Left lobe of liver (tissue), 2 donors: ENCODE results near the gene CFAP92. TPM values are rescaled to one million over a fixed set of nuclear protein-coding genes. Genes with fewer than 3 reads are reported as not detected.

Experiments used
- ATAC-seq: fragments of 200-7000 bp; cut with Tn5 transposase; one replicate; pipeline ENCODE4 v1.9.1; 2020; ENCODE audit warnings: mild to moderate bottlenecking, moderate library complexity
- DNase-seq: peaks from one replicate; pipeline ENCODE4 v3.0.0-alpha.2; 2020; ENCODE audit warnings: low spot score
- total RNA-seq: library from RNA; stranded (reverse); gene quantifications from one replicate; pipeline ENCODE4 v1.2.1, GENCODE V29; 2021
- donor health status: DM: no; HTN: no; CAD: no; lungs with moderate emphysema.
- donor health status: DM: no; HTN: yes; CAD: no.

The CFAP92 gene
- total RNA-seq, 1 donor from 2014 or later: not detected

DNA sequence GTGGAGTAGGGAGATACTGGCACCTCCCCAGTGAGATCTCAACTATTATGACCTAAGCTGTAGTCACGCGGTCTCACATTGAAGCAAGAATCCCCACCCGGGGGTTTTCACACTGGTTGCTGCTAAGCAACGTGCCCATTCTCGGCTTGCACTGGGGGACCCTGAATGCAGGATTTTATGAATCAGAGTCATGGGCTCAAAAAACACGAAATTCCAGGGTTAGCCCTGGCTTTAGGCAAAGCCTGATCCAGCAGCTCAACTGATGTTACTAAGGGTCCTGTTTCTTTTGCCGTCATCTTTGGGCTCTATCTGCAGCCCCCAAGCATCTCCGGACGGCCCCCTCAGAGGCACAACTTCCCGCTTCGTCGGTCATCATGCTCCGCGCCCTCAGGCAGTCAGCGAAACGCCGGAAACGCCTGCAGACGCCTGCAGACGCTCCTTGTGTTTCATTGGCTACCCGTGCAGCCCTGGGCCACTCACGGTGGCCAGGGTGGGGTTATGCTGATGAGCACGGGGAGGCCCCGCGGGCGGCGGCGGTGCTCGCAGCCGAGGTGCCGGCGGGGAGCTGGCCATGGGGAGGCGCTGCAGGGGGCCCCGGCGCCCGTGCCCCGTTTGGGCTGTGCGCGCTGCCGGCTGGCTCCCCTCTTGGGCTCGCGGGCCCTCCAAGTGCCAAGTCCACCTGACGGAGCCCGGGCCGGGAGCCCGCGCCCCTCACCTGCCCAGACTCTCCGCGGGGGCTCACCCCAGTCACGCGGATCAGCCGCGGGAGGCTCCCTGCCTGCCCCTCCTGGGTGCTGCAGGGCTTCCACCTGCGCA is 33.1 kb upstream of the CFAP92 start:
- DNase-seq: peak; percentile 81
- ATAC-seq: peak; percentile 95

DNA sequence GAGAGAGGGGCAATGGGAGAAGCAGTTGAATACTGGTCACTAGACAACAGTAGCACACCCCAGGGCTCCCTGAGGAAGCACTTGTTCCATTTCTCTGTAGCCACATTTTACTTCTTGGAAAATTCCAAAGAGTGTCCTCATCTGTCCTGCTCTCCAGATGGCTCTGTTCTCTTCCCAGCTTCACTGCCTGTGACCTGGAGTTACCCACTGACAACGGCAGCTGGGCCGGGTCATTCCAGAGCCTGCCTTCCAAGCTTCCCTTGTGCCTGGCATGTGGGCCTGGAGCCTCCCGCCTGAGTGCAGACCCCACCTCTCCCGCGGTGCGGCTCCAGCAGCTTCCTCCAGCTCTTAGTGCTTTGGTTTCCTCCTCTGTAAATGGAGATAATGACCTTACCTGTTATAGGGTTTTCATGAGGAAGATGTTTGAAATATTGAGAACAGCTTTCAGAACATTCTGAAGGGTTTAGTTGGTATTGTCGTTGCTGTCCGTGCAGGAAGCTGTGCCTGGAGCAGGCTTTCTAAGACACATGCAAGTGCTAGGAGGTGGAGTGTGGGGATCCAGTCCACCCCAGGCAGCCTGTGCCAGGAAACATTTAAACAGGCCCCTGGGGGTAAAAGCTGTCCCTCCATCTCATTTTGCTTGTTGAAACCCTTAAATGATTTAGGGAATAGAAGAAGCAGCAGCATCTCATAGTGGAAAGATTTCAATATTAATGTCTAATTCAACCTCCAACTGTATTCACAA is 32.0 kb upstream of the CFAP92 start:
- no peak for DNase-seq
- ATAC-seq: peak; percentile 24

DNA sequence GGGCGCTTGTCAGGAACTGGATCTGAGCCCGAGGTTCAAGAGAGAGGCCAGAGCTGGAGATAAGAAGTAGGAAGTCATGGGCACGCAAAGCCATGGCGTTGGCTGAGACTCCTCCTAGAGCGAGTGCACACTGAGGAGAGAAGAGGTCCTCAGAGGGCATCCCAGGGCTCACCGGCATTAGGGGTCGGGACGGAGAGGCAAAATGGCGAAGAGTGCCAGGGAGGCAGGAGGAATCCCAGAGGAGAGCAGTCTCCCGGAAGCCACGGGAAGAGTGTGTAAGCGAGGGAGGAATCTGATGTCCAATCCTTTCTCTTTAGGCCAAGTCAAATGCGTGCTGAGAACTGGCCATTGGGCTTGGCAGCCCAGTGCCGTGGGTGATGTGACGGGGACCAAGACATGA is 31.2 kb upstream of the CFAP92 start:
- ATAC-seq: no peak
- no peak for DNase-seq

DNA sequence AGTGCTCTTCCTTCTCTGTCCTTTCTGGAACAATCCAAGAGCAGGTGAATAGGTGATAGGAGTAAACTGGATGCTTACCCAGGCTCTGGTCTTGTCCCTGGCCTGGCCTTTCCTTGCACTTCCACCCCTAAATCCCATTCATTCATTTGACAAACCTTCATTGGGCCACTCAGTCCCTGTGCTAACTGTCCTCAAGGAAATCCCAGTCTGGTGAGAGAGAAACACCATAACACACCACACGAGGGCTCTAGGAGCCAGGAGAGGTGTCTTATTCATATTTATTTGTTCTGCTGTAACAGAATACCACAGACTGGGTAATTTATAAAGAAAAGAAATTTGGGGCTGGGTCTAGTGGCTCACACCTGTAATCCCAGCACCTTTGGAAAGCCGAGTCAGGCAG is 30.0 kb upstream of the CFAP92 start:
- peak; percentile 67 for ATAC-seq
- DNase-seq: no peak

DNA sequence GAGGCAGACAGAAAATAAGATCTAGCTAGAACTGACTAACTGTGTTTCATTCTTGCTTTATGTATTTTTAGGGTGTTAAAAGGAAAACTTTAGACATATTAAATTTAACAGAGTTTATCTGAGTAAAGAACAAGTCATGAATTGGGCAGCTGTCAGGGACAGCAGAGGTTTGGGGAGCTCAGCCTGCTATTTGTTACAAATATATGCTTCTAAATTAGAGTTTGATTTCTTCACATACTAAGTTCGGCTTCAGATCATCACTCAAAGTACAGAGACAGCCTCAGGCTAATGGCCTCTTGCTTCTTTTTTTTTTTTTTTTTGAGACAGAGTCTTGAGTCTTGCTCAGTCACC is 29.1 kb upstream of the CFAP92 start:
- ATAC-seq (no peak), DNase-seq (no peak)

DNA sequence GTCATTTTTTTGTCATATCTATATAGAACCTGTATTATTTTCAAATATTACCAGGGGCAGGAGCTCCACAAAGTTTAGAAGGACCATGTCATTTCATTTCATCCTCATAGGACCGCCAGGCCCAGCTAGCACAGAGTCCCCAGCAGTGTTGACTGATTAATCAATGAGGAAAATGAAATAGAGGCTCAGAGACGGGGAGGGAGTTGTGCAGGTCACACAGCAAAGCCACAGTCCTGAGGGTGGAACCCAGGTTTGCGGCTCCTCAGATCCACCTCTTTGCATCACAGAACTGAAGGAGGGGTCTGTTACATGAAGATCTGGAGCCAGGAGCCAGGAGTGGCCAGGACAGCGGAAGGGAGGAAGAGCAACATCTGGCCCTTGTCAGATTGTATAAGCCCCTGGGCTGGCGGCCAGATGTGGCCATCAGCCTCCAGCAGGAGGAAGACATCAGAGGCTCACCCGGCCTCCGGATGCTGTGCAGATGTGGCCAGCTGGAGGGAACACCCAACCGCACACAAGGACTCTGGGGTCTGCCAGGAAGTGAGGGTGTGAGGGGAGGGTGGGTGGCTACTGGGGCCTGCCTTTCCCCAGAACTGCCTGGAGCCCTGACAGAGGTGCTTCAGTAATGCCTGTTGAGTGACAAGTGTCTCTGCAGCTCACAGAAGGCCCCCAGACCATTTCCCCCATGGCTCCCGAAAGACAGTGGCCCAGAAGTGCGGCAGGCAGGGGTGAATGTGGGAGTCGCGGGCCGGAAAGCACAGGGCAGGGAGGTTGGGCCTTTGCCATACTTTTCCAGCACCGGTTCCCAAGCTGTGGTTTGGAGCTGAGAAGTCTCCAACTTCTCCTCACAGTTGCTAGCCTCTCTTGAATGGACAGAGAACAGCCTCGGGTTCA is 28.5 kb upstream of the CFAP92 start:
- no peak for DNase-seq
- ATAC-seq: no peak

DNA sequence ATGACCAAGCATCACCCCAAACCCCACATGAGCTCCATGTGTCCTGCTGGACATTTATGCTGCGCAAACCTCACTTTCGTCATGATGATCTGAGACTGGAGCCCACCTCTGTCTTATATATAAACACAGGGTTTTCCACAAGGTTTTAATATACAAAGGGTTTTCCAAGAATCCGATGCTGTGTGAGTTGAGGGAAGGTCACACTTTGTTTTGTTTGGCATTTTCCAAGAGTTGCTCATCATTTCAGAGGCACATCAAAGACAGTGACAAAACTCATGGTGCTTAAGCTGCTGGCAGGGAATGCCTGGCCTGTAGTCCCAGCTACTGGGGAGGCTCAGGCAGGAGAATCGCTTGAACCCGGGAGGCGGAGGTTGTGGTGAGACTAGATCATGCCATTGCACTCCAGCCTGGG is 27.3 kb upstream of the CFAP92 start:
- no peak for DNase-seq

DNA sequence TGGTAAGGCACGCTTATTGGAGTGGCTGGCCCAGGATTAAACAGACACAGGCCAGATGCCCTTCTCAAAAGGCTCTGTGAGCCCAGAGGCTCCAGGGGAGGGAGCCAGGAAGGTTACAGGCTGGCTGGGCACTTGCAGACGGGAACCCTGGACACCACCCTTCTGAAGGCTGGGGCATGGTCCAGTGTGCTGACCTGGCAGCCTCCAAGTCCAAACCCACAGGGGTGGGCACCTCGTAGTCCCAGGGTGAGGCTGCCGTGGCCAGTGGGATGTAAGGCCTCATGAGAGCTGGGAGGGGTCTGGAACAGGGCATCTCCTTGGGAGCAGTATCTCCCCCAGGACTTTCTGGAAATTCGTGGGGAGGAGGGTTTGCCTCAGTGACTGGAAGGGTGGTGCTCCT is 26.8 kb upstream of the CFAP92 start:
- ATAC-seq (no peak), DNase-seq (no peak)

More for the DNA sequence above, 27.3 kb upstream of the CFAP92 start:
- no peak for ATAC-seq

DNA sequence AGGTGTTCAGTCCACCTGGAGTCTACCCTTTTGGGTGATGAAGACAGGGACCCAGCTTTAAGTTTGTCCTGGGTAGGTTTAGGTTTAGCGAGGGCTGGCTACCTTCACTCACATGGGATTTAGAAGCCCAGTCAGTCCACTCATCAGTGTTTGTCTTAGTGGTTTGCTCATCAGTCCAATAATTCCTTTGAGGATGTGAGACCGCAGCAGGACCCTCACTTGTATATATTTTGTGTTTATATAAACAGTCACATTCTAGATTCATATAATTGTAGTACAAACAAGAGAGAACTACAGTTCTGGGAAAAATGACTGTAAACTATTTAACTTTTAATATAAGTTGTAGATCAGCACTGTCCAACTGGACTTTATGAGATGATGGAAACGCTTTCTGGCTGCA is 25.4 kb upstream of the CFAP92 start:
- no peak for DNase-seq
- ATAC-seq: no peak

DNA sequence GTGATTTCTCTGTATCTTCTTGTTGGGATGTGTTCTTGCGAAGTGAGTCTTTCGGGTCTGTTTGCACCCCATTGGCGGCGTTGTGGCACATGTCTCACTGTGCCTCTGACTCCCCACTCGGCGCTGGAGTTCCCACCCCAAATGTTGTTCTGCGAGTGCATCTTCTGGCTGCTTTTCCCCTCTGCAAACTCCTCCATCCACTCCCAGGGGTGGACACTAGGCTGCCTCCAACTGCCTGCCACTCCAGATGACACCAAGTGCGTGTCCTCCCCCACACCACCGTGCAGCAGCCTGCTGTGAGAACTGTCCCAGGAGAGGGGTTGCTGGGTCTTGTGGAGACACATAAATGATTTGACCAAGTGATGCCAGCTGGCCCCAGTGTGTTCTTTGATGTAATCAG is 24.9 kb upstream of the CFAP92 start:
- DNase-seq (no peak), ATAC-seq (no peak)

DNA sequence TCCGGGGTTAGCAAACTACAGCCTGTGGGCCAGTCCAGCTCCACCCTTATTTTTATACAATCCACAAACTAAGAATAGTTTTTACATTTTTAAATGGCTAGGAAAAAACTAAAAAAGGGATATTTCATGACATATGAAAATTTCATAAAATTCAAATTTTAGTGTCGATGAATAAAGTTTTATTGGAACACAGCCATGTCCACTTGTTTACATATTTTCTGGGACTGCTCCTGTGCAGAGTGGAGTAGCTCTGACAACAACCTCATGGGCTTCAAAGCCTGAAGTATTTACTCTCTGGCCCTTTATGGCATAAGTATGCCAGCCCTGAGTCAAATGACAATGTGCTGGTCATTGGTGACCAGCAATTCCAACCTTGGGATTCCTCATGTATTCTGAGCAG is 24.4 kb upstream of the CFAP92 start:
- ATAC-seq (no peak), DNase-seq (no peak)

DNA sequence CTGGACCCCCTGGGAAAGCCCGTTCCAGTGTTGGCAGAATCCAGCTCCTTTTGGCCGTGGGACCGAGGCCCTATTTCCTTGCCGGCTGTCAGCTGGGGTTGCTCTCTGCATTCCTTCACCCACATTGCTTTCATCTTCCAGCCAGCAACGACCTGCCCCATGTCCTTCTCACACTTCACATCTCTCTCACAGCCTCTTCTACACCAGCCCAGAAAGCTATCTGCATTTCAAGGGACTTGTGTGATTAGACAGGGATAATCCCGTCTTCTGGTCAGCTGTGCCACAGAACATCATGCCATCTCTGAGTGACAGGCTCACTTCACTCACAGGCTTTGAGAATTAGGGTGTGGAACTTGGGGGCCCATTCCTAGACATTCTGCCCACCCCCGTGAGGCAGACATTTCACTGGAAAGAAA is 23.6 kb upstream of the CFAP92 start:
- ATAC-seq (no peak), DNase-seq (no peak)

DNA sequence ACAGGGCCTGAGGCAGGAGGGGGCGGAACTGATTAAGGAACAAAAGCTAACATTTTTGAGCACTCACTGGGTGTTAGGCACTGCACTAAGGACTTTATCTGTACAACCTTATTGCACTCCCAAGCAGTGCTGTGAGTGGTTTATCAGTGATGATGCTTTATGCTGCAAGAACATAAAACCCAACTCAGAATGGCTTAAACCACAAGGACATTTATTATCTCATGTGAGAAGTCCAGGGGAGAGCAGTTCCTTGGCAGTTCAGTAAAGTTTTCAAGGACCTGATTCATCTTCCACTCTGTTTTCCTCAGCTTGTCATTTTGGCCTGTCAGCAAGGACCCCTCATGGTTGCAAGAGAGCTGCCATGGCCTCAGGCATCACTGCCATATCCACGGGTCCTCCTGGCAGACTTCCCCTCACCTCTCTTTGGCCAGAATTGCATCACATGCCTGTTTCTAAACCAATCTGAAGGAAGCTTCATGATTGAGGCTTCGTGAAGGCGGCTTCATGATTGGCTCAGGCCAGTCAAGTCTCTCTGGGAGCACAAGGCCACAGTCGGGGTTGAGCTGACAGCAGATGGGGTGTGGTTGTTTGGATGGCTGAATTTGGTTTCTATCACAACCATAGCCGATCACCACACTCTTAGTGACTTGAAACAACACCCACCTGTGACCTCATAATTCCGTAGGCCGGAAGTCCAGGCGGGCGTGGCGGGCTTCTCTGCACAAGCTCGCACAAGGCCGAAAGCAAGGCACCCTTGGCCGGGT is 23.0 kb upstream of the CFAP92 start:
- ATAC-seq: no peak
- DNase-seq: no peak

DNA sequence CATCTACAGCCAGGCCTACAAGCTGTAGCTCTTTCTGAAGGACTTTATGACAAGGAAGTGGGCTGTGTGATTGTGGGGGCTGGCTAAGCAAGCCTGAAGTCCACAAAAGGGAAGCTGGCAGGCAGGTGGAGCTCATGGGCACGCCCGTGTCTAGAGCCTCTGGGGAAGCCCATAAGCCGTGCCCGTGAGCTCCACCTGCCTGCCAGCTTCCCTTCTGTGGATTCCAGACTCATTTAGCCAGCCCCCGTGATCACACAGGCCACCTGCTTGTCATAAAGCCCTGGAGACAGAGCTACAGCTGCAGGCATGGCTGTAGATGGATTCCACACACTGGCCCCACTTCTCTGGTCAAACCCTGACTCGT is 22.5 kb upstream of the CFAP92 start:
- ATAC-seq (peak; percentile 24), DNase-seq (no peak)

DNA sequence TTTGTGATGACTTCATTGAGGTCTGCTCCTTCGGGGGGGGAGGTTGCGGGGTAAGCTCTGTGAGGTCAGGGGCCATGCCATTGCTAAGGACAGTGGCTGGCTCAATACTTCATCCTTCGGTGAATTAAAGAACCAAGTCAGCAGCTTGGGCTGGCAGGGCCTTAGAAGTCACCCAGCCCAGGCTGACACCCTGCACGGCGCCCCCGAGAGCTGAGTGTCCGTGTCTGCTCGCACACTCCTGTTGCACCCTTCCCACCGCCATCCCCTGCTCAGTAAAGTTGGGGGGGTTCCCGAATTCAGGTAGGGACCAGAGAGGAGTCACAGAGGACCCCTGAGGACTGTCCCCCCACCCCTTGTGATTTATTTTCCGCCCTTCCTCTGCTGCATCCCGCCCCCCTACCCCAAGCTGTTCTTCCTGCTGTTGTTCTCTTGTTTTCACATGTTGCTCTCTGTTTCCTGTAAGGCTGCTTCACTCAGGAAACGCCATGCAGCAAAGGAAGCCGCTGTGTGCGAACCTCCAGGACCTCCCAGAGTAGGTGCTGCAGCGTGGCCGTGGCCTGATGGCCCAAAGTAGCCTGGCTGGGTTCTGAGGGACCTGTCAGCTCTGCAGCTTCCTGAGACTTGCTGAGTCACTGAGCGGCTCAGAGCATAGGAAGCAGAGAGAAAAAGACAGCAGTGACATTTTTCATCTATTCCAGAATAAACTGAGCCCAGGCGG is 21.7 kb upstream of the CFAP92 start:
- ATAC-seq: peak; percentile 71
- DNase-seq: no peak

DNA sequence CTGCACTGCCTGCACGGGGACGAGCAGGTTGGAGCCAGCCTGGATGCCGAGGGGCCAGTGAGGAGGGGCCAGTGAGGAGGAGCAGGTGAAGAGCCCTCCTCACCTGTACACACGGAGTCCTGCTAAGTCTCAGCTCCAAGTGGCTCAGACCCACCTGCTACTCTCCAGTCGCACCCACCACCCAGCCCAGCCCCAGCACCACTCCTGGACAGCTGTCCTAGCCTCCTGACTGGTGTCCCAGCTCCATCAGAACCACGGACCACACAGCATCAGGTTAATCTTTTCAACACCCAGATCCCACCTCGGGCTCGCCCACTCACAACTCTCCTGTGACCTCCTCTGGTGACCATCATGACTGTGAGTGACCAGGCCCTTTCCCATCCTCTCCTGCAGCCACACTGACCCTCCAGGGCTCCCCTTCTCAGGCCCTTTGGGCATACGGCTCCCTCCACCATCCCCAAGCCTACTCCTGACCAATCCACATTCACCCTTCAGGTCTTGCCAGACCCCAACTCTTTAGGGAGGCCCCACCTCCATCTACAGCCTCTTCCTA is 21.0 kb upstream of the CFAP92 start:
- DNase-seq (no peak), ATAC-seq (no peak)

DNA sequence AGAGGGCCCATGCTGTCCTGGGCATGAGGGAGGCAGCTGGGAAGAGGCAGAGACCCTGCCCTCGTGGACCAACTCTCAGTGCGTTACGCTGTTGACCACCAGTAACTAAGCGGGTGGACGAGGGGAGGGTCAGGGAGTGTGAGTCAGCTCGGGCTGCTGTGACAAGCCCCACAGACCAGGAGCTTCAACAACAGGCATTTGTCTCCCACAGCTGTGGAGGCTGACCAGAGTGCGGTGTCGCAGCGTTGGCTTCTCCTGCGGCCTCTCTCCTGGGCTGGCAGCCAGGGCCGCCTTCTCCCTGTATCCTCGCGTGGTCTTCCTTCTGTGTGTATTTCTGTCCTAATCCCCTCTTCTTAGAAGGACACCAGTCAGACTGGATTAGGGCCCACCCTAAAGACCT is 20.3 kb upstream of the CFAP92 start:
- DNase-seq (no peak), ATAC-seq (no peak)

DNA sequence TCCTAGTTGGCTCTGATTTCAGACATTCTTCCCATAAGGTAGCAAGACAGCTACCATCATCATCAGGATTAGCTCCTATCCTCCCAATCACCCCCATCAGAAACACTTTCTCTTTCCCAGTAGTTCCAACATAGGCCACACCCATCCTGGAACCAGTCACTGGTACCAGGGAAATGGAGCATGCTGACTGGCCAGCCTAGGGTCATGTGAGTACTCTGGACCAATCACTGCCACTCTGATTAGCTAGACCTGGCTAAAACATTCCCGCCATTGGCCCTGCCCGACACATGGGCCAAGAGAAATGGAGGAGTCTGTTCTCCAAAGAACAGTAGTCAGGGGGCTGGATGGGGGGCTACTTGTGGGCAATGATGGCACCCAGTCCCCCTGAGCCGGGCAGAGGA is 19.6 kb upstream of the CFAP92 start:
- DNase-seq (no peak), ATAC-seq (no peak)

DNA sequence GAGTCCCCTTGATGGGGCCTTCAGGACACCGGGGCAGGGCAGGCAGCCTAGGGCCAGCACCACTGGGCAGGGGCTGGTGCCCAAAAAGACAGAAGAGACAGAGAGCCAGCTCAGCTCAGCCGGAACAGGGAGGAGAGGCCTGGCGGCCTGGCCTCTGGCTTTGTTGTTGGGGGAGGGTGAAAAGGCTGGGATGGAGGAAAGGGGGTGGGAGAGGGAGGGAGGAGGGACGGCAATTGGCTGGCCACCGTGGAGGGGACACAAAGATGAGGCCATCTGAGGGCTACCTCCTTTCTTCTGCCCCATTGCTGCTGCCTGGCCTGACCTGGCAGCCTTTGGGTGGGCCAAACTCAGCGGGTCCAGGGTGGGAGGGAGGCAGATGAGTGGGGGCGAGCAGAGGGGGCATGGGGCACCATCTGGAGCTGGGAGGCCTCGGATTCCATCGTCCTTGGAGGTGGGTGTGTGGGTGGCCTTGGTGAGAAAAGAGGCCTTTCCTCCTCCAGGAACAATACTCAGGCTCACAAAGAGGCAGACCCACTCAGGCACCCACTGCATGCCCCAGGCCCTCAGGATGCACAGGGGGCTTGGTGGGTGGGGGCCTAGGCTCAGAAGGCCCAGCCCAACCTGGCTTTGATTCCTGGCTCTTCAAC is 16.6 kb upstream of the CFAP92 start:
- no peak for ATAC-seq
- DNase-seq: no peak
